ENCODE results near the gene WWTR1. TPM values are rescaled to one million over a fixed set of nuclear protein-coding genes. Genes with fewer than 3 reads are reported as not detected.

WWTR1 gene
- total and polyA plus RNA-seq, 2 of the 4 experiments (the other 2 are of a cell fraction) = 38.9 to 65.3 TPM

DNA sequence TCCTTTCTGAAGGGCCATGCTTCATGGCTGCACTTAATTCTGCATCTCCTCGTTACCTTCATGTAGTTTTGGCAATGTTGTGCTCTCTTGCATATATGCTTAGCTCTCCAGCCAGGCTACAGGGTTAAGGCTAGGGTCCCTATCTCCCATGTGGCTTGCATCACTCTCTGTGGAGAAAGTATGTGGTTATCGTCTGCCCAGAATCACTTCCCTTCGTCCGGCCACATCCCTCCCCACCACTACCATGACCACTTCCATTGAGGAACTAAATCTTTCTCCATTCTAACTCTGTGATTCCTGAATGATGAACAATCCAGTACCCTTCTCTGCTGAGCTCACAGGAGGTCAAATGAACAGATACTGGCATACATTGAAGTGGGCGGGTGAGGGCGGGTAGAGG is 34.0 kb downstream of the WWTR1 start:
- peak overlapping the region; percentile 71; the same call in 1 of the 2 replicates for H2AK5ac ChIP-seq (ENCODE audit: low read depth, low read length)
- no peak overlapping the region for H2BK20ac ChIP-seq (ENCODE audit: low read depth, low read length)
- in situ Hi-C loops (cut with MboI; ENCODE audit: low sequenced_read_pairs) = no loop called here
- POLR2A ChIA-PET (ENCODE audit: unreplicated experiment) = no interaction called here
- DNase-seq (no peak), ATAC-seq (ENCODE audit: low read depth) (no peak)
- H2AFZ ChIP-seq (replicated peaks; ENCODE audit: low read length, poor library complexity) = no peak overlapping the region
- peaks cover 36 to 84% of the 10 kb centered on the region in 2 experiments for H3K79me1 ChIP-seq (ENCODE audit: low read depth in 1 of 2, low read length in 2 of 2)
- no peak overlapping the region for H4K8ac ChIP-seq (ENCODE audit: low read depth in 2 of 2, low read length in 2 of 2)
- peaks cover 6% of the 10 kb centered on the region for H3K36me3 ChIP-seq (ENCODE audit: control insufficient read depth, insufficient read depth, low read length)
- H4K5ac ChIP-seq (ENCODE audit: low read depth, low read length) = no peak overlapping the region
- H3K27ac ChIP-seq (ENCODE audit: insufficient read depth, low read length) = no peak overlapping the region
- peaks cover 88% of the 10 kb centered on the region for H4K20me1 ChIP-seq (ENCODE audit: insufficient read depth, low read length)
- H3K9ac ChIP-seq (ENCODE audit: low read depth, low read length) = no peak overlapping the region
- CTCF ChIA-PET = no interaction called here
- H3K4me3 ChIP-seq (ENCODE audit: insufficient read depth, low read depth, low read length) = no peak overlapping the region
- no peak overlapping the region for H2BK120ac ChIP-seq (ENCODE audit: low read depth, low read length)
- no peak overlapping the region; the same call in 1 of the 2 replicates for H3K4ac ChIP-seq (ENCODE audit: low read depth, low read length)
- peaks cover 33% of the 10 kb centered on the region for H3K9me1 ChIP-seq (ENCODE audit: insufficient read depth, low read length)
- no peak overlapping the region for H3K14ac ChIP-seq (replicated peaks; ENCODE audit: low read depth, low read length)
- H3K4me2 ChIP-seq (ENCODE audit: low read depth, low read length) = no peak overlapping the region
- intact Hi-C loops (cut with micrococcal nuclease) = no loop called here
- H3K18ac ChIP-seq (ENCODE audit: low read depth, low read length) = no peak overlapping the region
- 92% methylated on average over 2 of the region's 6 CpGs; no CpG with 5 or more reads in 1 of the 2 experiments for WGBS, 2 experiments (ENCODE audit: extremely low coverage in 2 of 2, insufficient read length in 1 of 2)
- no peak overlapping the region for H4K91ac ChIP-seq (ENCODE audit: insufficient read depth, low read depth, low read length)
- no peak overlapping the region for H2AK9ac ChIP-seq (replicated peaks; ENCODE audit: low read depth, low read length, poor library complexity)
- H3K27me3 ChIP-seq (ENCODE audit: control insufficient read depth, insufficient read depth, low read length) = no peaks in the 10 kb centered on the region
- dilution Hi-C loops (cut with HindIII; ENCODE audit: low sequenced_read_pairs, unreplicated experiment) = no loop called here
- H3K56ac ChIP-seq (ENCODE audit: extremely low read depth, insufficient read depth, low read length) = no peak overlapping the region
- BruUV-seq (replicated peaks) = no TSS peak
- H3K4me1 ChIP-seq (ENCODE audit: control insufficient read depth, insufficient read depth, low read length) = peaks cover 29% of the 10 kb centered on the region
- 0 out of 2 replicates have a peak overlapping the region, but pooled peaks have one; percentile 13 for H3K23ac ChIP-seq (ENCODE audit: low read depth, low read length)
- no peak overlapping the region for H2BK15ac ChIP-seq (ENCODE audit: low read depth, low read length)
- H3K9me3 ChIP-seq (ENCODE audit: control insufficient read depth, insufficient read depth, low read length) = no peaks in the 10 kb centered on the region
- H2BK5ac ChIP-seq (ENCODE audit: low read depth, low read length, poor library complexity, severe bottlenecking) = no peak overlapping the region
- TF ChIP-seq, protein P1, sequence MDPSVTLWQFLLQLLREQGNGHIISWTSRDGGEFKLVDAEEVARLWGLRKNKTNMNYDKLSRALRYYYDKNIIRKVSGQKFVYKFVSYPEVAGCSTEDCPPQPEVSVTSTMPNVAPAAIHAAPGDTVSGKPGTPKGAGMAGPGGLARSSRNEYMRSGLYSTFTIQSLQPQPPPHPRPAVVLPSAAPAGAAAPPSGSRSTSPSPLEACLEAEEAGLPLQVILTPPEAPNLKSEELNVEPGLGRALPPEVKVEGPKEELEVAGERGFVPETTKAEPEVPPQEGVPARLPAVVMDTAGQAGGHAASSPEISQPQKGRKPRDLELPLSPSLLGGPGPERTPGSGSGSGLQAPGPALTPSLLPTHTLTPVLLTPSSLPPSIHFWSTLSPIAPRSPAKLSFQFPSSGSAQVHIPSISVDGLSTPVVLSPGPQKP (IDR thresholded peaks at IDR 0.05; ENCODE audit: borderline replicate concordance, low read depth, low read length) = no peak
- TF ChIP-seq MAFK (IDR thresholded peaks at IDR 0.05; ENCODE audit: low read depth, low read length) (no peak), CEBPB (IDR thresholded peaks at IDR 0.05; ENCODE audit: low read depth, low read length) (no peak), MXI1 (IDR thresholded peaks at IDR 0.05; ENCODE audit: borderline replicate concordance, low read depth, low read length) (no peak), BHLHE40 (IDR thresholded peaks at IDR 0.05; ENCODE audit: low read depth, low read length) (no peak), RFX5 (IDR thresholded peaks at IDR 0.05; ENCODE audit: low read depth, low read length) (no peak), RAD21 (IDR thresholded peaks at IDR 0.05; ENCODE audit: low read length) (no peak), RCOR1 (IDR thresholded peaks at IDR 0.05; ENCODE audit: insufficient replicate concordance, low read length) (no peak), SMC3 (IDR thresholded peaks at IDR 0.05; ENCODE audit: low read depth, low read length) (no peak), FOS (IDR thresholded peaks at IDR 0.05; ENCODE audit: low read depth, low read length) (no peak), CHD1 (IDR thresholded peaks at IDR 0.05; ENCODE audit: low read depth, low read length) (no peak), NFE2L2 (IDR thresholded peaks at IDR 0.05; ENCODE audit: low read depth, low read length) (no peak), MAZ (IDR thresholded peaks at IDR 0.05; ENCODE audit: borderline replicate concordance, low read depth, low read length) (no peak), POLR2A (IDR thresholded peaks at IDR 0.05; ENCODE audit: low read depth, low read length) (no peak)
- TF ChIP-seq, protein P2, sequence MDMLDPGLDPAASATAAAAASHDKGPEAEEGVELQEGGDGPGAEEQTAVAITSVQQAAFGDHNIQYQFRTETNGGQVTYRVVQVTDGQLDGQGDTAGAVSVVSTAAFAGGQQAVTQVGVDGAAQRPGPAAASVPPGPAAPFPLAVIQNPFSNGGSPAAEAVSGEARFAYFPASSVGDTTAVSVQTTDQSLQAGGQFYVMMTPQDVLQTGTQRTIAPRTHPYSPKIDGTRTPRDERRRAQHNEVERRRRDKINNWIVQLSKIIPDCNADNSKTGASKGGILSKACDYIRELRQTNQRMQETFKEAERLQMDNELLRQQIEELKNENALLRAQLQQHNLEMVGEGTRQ (IDR thresholded peaks at IDR 0.05; ENCODE audit: low read depth, low read length) = no peak
- TF ChIP-seq, protein P3, sequence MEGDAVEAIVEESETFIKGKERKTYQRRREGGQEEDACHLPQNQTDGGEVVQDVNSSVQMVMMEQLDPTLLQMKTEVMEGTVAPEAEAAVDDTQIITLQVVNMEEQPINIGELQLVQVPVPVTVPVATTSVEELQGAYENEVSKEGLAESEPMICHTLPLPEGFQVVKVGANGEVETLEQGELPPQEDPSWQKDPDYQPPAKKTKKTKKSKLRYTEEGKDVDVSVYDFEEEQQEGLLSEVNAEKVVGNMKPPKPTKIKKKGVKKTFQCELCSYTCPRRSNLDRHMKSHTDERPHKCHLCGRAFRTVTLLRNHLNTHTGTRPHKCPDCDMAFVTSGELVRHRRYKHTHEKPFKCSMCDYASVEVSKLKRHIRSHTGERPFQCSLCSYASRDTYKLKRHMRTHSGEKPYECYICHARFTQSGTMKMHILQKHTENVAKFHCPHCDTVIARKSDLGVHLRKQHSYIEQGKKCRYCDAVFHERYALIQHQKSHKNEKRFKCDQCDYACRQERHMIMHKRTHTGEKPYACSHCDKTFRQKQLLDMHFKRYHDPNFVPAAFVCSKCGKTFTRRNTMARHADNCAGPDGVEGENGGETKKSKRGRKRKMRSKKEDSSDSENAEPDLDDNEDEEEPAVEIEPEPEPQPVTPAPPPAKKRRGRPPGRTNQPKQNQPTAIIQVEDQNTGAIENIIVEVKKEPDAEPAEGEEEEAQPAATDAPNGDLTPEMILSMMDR (conservative IDR thresholded peaks at IDR 0.05; ENCODE audit: low read depth, low read length) = no peak

All from IMR-90 (cell line).